Hair follicular keratinocyte (primary cell): Measurements from ENCODE around the gene MBD3L4. TPM values are rescaled to one million over a fixed set of nuclear protein-coding genes. Genes with fewer than 3 reads are reported as not detected.

Experiments used
- total RNA-seq: library from RNA; depleted of rRNA; stranded (reverse); fragments of >200 nt; gene quantifications from 2 replicates; pipeline ENCODE4 v1.2.3, GENCODE V29; 2015

MBD3L4 gene
- total RNA-seq, result not detected in 2 replicates

DNA sequence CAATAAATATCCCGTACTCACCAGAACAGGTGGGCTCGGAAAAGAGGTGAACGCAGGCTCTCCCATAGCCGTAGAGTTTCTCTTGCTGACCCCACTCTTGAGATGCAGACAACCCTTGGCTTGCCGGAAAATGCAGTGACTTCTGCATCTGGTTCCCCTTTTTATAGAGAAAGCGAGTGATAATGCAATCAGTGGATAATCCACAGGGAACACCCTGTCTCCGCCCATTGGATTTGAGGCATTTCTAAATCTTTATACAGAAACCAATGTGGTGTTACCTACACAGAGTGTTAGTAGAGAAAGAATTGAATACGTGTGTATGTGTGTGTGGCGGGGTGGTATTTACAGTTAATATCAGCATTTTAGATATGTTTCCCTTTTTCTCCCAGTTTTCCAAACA is at the start of gene MBD3L4:
MBD3L4 (minus strand) TSS at position 101 of the 400 bp plus-strand sequence; CDS start at position 66, 35 bp downstream.

DNA sequence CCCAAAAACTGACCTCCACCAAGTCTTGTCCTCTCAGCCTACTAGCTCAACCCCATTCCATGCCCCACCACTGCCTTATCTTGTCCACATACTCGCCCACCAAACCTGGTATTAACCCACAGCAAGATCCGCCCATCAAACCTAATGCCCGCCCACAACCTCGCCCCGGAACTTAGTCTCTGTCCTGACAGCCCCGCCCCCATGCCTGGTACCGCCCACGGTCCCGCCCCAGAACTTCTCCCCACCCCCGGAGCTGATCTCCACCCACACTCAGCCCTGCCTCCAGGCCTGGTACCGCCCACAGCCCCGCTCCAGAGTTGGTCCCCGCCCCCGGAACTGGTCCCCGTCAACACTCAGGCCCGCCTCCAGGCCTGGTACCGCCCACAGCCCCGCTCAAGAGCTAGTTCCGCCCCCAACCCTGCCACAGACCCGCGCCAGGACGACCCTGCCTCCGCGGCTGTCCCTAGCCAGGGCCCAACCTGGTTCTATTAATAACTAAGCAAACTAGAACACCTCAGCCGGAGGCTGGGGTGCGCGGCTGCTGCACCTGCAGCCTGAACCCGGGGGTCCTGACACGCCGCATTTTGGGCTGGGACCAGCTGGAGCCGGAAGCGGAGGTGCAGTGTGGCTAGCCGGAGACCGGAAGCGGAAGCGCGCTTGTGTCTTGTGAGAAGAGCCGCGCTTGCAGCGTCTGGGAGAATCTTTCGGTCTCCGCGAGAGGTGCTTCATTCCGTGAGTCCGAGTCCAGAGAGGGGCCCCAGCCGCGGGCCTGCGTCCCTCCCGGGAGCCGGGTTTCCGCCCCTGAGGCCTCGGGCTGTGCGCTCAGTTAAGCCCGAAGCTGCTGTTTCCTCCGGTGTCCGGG is 29.3 kb upstream of the MBD3L4 start, which contains the start of gene ZNF557:
ZNF557 (plus strand) TSS at position 662 of the 862 bp plus-strand sequence. CDS start 5,372 bp downstream, outside the sequence.

DNA sequence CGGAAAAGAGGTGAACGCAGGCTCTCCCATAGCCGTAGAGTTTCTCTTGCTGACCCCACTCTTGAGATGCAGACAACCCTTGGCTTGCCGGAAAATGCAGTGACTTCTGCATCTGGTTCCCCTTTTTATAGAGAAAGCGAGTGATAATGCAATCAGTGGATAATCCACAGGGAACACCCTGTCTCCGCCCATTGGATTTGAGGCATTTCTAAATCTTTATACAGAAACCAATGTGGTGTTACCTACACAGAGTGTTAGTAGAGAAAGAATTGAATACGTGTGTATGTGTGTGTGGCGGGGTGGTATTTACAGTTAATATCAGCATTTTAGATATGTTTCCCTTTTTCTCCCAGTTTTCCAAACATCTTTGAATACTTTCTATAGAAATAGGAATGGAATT is 18.6 kb upstream of the MBD3L4 start, which contains the start of gene MBD3L3:
MBD3L3 (minus strand) TSS at position 101 of the 400 bp plus-strand sequence; CDS start at position 30, 71 bp downstream.

DNA sequence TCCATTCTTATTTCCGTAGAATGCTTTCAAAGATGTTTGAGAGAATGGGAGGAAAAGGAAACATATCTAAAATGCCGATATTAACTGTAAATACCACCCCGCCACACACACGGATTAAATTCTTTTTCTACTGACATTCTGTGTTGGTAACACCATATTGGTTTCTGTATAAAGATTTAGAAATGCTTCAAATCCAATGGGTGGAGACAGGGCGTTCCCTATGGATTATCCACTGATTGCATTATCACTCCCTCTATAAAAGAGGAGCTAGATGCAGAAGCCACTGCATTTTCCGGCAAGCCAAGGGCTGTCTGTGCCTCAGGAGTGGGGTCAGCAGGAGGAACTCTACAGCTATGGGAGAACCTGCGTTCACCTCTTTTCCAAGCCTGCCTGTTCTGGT is 9.0 kb upstream of the MBD3L4 start, which contains the start of gene MBD3L2:
MBD3L2 (plus strand) TSS at position 301 of the 400 bp plus-strand sequence; CDS start at position 354, 53 bp downstream.

DNA sequence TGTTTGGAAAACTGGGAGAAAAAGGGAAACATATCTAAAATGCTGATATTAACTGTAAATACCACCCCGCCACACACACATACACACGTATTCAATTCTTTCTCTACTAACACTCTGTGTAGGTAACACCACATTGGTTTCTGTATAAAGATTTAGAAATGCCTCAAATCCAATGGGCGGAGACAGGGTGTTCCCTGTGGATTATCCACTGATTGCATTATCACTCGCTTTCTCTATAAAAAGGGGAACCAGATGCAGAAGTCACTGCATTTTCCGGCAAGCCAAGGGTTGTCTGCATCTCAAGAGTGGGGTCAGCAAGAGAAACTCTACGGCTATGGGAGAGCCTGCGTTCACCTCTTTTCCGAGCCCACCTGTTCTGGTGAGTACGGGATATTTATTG is 9.7 kb downstream of the MBD3L4 start, which contains the start of gene MBD3L5:
MBD3L5 (plus strand) TSS at position 301 of the 400 bp plus-strand sequence; CDS start at position 335, 34 bp downstream.

DNA sequence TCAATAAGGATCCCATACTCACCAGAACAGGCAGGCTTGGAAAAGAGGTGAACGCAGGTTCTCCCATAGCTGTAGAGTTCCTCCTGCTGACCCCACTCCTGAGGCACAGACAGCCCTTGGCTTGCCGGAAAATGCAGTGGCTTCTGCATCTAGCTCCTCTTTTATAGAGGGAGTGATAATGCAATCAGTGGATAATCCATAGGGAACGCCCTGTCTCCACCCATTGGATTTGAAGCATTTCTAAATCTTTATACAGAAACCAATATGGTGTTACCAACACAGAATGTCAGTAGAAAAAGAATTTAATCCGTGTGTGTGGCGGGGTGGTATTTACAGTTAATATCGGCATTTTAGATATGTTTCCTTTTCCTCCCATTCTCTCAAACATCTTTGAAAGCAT is 18.6 kb downstream of the MBD3L4 start, which contains the start of gene MBD3L2B:
MBD3L2B (minus strand) TSS at position 101 of the 400 bp plus-strand sequence; CDS start at position 67, 34 bp downstream.

Other genes starting within 250 kb of the MBD3L4 start
- not detected in 2 replicates for gene ADGRE1, start 152.6 kb downstream of the MBD3L4 start, total RNA-seq
- gene MBD3L2B, start 18.7 kb downstream of the MBD3L4 start, total RNA-seq, result not detected in 2 replicates
- not detected in 2 replicates for gene MBD3L5, start 9.6 kb downstream of the MBD3L4 start, total RNA-seq
- not detected in 2 replicates for gene MBD3L2, start 9.1 kb upstream of the MBD3L4 start, total RNA-seq
- gene MBD3L3, start 18.5 kb upstream of the MBD3L4 start, total RNA-seq, result not detected in 2 replicates
- gene ZNF557, start 29.5 kb upstream of the MBD3L4 start, total RNA-seq, result 4.7 and 5.0 TPM in 2 replicates